DMS114 treated with DMSO at 0.1 percent for 48 hours (cell line): Measurements from ENCODE around the gene FAM24B.
"Not testable (repeated sequence)": the region's sequence is repeated elsewhere in the genome, so short reads cannot be mapped to it uniquely, and the experiment has no call there.

Experiments
- DNase-seq: peaks from one replicate; lab custom pipeline; 2025; ENCODE audit not compliant: unreplicated experiment; lab: John Stamatoyannopoulos, UW

FAM24B gene

GRCh38 chr10:122859527-122859926 is 19.9 kb downstream of the FAM24B start:
- no peak for DNase-seq

GRCh38 chr10:122858042-122858441 is 21.3 kb downstream of the FAM24B start:
- not testable (repeated sequence) for DNase-seq

- DNase-seq = no peak
Observed at GRCh38 chr10:122856902-122857301, 22.5 kb downstream of the FAM24B start.

GRCh38 chr10:122855745-122856144 is 23.6 kb downstream of the FAM24B start:
- no peak for DNase-seq

GRCh38 chr10:122854648-122855047 is 24.7 kb downstream of the FAM24B start:
- no peak for DNase-seq

- no peak for DNase-seq
Observed at GRCh38 chr10:122853665-122854313, 25.6 kb downstream of the FAM24B start.

- DNase-seq = no peak
Observed at GRCh38 chr10:122852261-122852660, 27.1 kb downstream of the FAM24B start.

GRCh38 chr10:122850705-122851640 is 28.4 kb downstream of the FAM24B start:
- no peak for DNase-seq

GRCh38 chr10:122849900-122850605 is 29.3 kb downstream of the FAM24B start:
- DNase-seq = no peak

GRCh38 chr10:122849090-122849489 is 30.3 kb downstream of the FAM24B start:
- no peak for DNase-seq

- no peak for DNase-seq
Observed at GRCh38 chr10:122847782-122848604, 31.4 kb downstream of the FAM24B start.

- DNase-seq = no peak
Observed at GRCh38 chr10:122845783-122846332, 33.5 kb downstream of the FAM24B start, which contains the start of gene CUZD1. Gene CUZD1 (minus strand): TSS chr10:122845857. CDS start chr10:122845843, 14 bp downstream.

GRCh38 chr10:122844146-122844545 is 35.2 kb downstream of the FAM24B start:
- DNase-seq = no peak

GRCh38 chr10:122841569-122841968 is 37.8 kb downstream of the FAM24B start:
- no peak for DNase-seq

GRCh38 chr10:122839505-122839904 is 39.9 kb downstream of the FAM24B start:
- no peak for DNase-seq

- no peak for DNase-seq
Observed at GRCh38 chr10:122838880-122839279, 40.5 kb downstream of the FAM24B start.

- DNase-seq = no peak
Observed at GRCh38 chr10:122835908-122836307, 43.5 kb downstream of the FAM24B start.

- no peak for DNase-seq
Observed at GRCh38 chr10:122830965-122831353, 48.4 kb downstream of the FAM24B start.

- no peak for DNase-seq
Observed at GRCh38 chr10:122830273-122830964, 49.0 kb downstream of the FAM24B start.

GRCh38 chr10:122829454-122829853 is 49.9 kb downstream of the FAM24B start:
- no peak for DNase-seq
